Left renal pelvis (tissue), 4 donors: ENCODE data around the gene GRHL1. TPM values are rescaled to one million over a fixed set of nuclear protein-coding genes. Genes with fewer than 3 reads are reported as not detected.
A peak's percentile ranks its signal among the peaks of the same experiment; 100 is the strongest.

Experiments used
- DNase-seq, 4 donors: peaks; one replicate each; pipeline ENCODE4 v3.0.0-alpha.2; 2013; ENCODE audit warnings: low read depth in 4 of 4, low spot score in 3 of 4
- polyA plus RNA-seq, 4 donors: library from polyadenylated mRNA; unstranded; fragments of 120-200 nt; gene quantifications; one replicate each; pipeline ENCODE4 v1.2.1, GENCODE V29; 2013; ENCODE audit not compliant: insufficient read length in 4 of 4

GRHL1 gene
- polyA plus RNA-seq, 4 donors = 0.86 to 8.0 (median 6.7) TPM

DNA sequence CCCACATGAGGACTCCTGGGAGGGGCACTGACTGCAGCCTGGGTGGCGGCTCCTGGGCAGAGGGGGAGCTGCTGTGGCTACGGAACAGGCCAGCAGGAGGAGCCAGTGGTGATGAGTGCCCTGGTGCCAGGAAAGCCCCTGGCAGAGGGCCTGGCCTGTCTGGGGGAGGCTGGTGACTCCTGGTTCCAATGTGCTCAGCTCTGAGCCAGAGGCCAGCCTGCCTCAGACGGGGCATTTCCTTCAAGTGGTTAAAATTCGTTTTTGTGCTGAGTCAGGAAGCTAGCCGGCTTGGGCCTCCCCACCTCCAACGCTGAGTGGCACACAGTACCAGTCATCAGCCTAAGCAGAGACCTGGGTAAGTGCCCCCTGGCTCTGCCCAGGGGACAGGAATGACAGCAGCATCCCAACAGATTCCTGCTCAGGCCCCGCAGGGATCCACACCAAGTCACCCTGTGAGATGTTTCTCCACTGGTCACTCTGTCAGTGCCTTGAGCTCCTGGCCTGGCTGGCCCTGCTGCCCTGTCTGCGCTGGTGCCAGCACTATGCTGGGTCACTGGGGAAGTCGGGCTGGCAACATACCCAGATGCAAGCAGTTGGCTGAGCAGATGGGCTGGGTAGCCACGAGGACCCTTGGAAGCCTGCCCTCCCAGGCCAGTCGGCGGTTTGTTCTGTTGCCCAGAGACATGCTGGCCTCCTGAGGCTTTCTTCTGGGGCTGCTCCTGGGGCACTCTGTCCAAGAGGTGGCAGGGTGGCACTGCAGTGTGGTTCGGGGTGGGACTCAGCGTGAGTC, 84.8 kb downstream of the GRHL1 start:
- no peak for DNase-seq

DNA sequence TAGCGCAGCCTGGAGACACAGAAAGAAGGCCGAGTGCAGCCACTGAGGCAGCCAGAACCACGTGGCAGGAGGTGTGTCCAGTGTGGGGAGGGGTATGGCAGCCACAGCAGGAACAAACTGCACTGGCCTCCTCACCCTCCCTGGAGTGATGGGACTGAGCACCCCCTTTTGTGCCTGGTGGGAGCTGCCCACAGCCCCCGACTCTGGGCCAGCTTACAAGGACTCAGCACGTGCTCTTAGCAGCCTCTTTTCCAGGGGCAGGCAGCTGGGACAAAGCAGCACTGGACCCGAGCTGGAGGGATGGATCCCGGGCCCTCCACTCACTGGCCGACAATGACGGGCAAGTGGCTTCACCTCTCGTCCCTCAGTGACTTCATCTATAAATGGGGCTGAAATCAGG, 86.6 kb downstream of the GRHL1 start:
- no peak for DNase-seq

DNA sequence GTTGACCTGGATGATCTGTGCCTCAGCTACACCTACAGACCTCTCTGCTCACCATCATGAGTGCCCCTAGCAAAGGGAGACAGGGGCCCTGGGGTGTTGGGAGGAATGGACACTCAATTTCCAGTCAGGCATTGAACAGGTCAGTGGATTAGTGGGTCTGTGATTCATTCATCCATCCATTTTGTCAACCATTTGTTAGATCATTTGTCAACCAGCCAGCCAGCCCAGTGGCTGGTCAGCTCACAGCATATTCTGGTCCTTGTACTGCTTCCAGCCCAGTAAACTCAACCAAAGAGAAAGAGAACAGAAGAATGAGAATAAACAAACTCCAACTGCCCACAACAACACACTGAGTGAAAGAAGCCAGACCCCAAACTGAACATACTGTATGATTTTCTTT, 87.2 kb downstream of the GRHL1 start:
- no peak for DNase-seq

DNA sequence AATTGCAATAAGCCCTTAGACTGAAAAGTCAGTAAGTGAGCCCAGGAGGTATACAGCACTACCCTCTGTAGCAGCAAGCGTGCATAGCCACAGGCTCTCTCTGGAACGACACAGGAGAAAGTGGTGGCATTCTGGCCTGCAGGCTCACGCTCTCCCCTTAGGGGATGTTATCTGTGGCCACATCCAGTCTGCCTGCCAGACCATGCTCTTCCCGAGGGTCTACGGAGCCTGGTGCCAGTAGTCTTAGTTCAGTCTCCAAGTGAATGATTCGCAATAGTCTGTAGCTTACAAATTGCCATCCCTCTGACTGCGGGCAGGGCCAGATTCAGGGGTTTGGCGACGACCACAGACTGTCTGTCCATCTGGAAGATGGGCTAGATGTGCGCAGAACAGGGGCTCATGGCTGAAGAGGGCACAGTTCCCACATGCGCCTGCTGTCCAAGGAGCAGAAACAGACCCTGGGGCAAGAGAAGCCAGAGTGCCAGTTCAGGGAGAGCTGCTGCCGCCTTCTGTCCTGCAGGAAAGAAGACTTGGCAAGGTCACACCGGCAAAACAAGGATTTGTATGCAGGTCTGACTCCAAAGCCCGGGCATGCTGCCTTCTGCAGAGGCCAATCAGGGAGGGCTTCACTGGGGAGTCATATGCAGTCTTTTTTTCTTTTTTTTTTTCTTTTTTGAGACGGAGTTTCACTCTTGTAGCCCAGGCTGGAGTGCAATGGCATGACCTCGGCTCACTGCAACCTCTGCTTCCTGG, 88.3 kb downstream of the GRHL1 start:
- no peak for DNase-seq

DNA sequence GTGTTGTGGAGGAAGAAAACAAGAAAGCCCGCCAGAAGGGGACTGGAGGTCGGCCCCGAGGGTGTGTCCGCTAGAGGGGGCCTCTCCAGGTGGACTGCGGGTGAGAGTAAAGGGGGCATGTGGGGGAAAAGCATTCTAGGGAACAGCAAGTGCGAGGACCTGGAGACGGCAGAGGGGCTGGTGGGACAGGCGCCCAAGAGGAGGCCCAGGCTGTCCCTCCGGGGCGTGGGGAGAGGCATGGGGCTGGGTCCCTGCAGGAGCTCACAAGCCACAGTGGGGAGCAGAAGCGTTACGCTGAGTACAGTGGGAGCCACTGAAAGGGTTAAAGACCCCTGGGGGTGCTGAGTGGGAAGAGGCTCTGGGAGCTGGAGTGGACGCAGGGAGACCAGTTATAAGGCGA, 90.2 kb downstream of the GRHL1 start:
- DNase-seq = no peak

DNA sequence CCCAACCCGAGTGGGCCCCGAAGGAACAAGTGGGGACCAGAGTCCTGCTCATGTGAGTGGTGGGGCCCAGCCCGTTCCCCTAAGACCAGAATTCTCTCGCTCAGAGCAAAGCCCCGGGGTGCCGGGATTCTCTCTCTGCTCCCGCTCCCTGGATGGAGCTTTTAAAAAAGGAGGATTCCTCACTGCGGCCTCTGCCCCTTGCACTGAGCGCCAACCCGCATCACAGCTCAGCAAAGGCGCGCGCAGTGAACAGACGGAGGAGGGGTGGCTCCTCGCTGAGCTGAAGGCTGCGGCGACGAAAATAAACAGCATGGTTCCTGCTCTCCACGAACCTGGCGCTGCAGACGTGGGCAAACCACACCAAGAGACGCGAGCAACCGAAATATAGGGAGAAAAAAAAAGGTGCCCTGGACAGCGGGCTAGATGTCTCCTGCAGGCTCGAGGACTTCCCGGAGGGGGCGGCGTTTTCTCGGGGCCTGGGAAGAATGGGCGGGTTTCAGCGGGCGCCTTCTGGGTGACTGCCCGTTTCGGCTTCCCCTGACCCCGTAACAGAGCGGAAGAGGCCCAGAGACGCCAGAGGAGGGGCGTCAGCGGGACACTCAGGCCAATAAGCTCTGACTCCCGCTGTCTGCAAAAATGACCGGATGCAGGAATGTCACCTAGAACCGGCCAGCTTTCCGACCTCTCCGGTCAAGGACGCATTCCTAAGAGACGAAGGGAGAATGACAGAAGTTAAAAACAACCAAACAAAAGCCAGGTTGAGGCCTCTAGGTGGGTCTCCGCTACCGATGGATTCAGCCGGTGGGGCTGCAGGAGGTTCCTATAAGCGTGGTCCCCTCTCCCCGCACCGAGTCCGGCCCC, 91.0 kb downstream of the GRHL1 start:
- peak in 2 of 4 donors; percentile 62 to 73 for DNase-seq

DNA sequence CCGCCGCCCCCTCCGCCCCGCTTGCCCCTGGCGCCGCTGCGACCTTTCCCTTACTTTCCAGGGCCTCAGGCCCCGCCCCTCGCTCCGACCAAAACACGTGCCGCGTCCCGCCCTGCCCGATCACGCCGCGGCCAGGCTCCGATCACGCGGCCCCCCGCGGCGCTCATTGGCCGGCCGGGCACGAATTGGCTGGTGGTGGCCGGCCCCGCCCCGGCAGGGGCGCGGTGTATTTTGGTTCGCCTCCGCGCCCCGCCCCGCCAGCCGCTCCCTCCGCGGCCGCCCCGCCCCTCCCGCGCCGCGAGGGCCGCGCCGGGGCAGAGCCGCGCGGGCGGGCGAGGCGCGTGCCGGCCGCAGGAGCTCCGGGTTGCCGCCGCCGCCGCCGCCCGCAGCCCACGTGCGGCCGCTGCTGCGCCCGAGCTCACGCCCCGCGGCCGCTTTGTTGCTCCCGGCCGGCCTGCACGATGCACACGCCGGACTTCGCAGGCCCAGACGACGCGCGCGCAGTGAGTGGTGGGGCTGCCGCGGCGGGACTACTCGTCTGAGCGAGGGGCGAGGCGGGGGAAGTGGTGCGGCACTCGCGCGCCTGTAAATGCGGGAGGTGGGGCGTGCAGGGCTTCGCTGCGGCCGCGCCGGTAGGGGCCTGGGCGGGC, 91.9 kb downstream of the GRHL1 start, which contains the start of gene KLF11:
Gene KLF11, plus strand, starts transcription at position 295 of the 650 bp plus-strand sequence. Its CDS starts 167 bp downstream, at position 462.
- peak in 3 of 4 donors; percentile 85 to 89 (median 87) for DNase-seq

DNA sequence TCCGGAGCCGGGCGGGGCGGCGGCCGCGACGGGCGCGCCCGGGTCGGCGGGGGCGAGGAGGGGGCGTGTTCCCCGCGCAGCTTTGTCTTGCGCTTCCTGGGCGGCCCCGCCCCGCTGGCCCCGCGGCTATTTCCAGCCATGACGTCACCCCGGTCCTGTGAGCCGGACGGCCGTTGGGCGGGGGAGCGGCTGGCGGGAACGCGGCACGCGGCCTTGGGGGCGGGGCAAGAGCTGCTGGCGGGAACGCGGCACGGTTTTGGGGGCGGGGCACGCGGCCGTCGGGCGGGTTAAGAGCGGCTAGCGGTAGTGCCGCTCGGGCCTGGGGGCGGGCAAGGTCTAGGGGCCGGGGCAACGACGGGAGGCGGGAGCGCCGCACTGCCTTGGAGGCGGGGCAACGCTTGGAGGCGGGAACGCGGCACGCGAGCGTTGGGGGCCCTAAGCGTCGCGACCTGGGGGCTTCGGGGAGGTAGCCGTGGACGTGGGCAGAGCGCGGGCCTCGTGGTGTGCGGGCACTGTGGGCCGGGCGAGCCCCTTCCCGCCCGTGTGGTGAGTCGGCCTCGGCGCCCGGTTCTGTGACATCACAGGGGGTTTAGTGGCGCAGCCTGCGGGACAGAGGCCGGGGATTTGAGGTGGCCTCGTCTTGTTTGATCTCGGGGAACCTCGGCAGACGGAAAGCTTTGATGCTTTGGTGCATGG, 92.6 kb downstream of the GRHL1 start:
- peak in 3 of 4 donors; percentile 79 to 87 (median 82) for DNase-seq

DNA sequence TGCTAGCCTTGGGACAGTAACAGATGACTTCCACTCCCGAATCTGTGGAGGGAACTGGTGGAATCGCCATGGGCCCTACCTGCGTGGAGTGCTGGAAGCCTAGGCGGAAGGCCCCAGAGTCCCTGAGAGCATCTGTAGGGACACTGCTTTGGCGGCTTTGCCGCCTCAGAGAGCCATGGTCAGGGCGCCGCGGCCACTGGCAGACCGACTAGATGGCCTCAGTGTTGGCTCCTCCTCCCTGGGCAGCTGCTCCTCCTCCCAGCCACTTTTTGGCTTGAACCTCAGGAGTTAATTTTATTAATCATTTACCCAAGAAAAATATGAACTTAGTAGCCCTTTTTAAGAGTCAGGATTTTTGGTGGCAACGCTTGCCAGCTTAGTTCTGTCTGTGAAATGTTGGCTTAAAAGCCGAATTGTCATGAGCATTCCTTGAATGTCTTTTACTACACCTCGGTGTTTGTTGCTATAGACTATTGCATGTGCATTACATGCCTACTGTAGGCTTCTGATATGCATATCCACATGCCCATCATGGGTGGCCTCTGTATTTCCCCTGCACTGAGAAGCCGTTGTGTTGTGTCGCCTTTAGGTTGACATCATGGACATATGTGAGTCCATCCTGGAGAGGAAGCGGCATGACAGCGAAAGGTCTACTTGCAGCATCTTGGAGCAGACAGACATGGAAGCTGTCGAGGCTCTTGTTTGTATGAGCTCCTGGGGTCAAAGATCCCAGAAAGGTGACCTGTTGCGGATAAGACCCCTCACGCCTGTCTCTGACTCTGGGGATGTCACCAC, 94.3 kb downstream of the GRHL1 start:
- DNase-seq = no peak

DNA sequence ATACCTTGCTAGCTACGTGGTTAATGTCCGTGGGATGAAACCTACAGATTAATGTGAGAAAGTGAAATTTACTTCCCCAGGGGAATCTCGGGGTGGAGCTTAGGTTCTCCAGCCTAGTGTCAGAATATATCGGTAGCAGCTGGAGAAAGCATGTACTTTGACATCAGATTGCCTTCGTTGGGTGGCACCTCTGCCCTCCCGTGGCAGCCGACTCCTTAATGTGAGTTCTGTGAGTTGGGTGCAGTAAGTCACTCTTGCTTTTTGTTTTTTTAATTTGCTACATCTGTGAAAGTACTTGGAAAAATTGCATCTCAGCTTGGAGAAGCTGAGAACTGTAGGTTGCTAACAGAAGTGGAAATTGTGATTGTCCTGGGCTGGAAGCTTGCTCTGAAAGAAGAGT, 95.4 kb downstream of the GRHL1 start:
- DNase-seq = no peak

DNA sequence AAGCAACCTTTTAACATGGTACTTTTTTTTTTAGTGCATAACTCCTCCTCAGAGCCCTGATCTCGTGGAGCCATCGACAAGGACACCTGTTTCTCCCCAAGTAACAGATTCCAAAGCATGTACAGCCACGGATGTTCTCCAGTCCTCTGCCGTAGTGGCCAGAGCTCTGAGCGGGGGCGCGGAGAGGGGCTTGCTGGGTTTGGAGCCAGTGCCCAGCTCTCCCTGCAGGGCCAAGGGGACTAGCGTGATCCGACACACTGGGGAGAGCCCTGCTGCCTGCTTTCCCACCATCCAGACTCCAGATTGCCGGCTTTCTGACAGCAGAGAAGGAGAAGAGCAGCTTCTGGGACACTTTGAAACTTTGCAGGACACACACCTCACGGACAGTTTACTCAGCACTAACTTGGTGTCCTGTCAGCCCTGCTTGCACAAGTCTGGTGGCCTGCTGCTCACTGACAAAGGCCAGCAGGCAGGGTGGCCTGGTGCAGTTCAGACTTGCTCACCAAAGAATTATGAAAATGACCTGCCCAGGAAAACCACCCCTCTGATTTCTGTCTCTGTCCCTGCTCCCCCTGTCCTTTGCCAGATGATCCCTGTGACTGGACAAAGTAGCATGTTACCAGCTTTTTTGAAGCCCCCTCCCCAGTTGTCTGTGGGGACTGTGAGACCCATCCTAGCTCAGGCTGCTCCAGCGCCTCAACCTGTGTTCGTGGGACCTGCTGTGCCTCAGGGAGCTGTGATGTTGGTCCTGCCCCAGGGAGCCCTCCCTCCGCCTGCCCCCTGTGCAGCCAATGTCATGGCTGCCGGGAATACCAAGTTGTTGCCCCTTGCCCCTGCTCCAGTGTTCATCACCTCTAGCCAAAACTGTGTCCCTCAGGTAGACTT, 96.4 kb downstream of the GRHL1 start:
- no peak for DNase-seq

DNA sequence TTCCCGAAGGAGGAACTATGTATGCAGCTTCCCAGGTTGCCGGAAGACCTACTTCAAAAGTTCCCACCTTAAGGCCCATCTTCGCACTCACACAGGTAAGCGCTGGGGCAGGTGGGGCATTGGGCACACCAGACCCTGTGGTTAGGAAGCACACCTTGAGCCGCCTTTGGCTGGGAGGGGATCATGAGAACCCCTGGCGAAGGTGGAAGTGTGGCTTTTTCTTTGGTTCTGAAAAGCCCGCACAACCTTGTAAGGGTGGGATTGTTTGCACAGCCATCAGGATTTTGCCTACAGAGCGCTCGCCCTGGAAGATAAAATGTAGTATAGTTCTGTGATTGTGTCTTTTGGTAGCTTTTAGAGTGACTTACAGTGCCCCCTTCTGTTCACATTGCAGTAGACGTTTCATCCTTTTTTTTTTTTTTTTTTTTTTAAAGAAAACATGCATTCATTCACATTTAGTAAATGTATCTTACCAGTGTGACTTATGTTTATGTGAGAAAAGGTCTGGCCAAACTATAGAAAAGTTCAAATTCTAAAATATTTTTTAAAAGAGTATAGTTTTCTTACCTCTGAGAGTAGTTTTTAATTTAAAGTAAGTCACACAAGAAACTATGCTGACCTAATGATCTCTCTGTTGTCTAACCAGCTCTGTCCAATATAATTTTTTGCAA, 97.1 kb downstream of the GRHL1 start:
- peak in 1 of 4 donors; percentile 39 for DNase-seq

Other genes with a start within 250 kb of the GRHL1 start
- 10 to 100 TPM; 21.8 to 31.4 (median 29.5) TPM for gene TAF1B, start 108.2 kb upstream of the GRHL1 start, polyA plus RNA-seq
- gene KLF11, start 91.9 kb downstream of the GRHL1 start, polyA plus RNA-seq = 10 to 100 TPM; 20.6 to 27.6 (median 25.0) TPM
- 100 to 1,000 TPM in 1 of 4 donors, 10 to 100 TPM in 2, 1 to 10 TPM in 1; 6.1 to 100 (median 90.1) TPM for gene CYS1, start 128.7 kb downstream of the GRHL1 start, polyA plus RNA-seq
- gene RRM2, start 171.0 kb downstream of the GRHL1 start, polyA plus RNA-seq = 10 to 100 TPM; 58.4 to 60.6 (median 59.0) TPM